ENCODE measurements around the gene CIDEA. TPM values are rescaled to one million over a fixed set of nuclear protein-coding genes. Genes with fewer than 3 reads are reported as not detected.

The CIDEA gene
- total and polyA plus RNA-seq, 2 donors (not counting 1 experiment from before 2014, with no cell fraction given) = not detected

DNA sequence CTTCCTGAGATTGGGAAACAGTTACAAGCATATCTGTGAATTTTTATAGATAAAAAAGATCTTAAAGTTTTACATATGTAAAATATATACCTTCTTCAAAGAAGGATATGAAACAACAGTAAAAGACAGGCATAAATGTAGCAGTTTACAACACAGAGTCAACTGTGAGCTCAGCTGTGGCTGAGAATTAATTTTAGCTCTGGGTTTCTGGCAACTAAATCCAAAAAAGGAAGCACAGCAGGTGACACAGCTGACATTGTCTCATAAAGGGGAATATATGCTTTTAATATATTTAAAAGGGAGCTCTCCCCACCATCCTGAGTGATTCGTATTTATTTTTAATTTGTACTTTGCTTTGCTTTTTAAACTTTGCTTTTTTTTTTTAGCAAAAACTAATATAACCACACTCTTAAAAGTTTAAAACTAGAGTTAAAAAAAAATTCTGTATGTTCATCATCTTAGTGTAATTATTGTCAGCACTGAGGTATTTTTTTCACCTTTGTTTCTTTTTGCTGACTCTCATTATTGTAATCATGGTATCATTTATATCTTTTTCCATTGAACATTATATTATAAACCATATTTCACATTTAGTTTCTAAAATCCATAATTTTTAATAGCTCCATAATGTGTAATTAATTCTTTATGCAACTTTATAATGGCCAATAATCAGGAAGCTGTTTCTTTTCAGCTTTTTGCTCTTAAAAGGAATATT lies 60.6 kb downstream of the CIDEA start:
- no peaks in the 10 kb centered on the region for H3K27me3 Mint-ChIP-seq
- H3K27ac Mint-ChIP-seq = no peak overlapping the region
- Histone ChIP-seq H3K4me1 (ENCODE audit: control insufficient read depth in 2 of 2, insufficient read depth in 2 of 2, low read length in 2 of 2) (peaks cover 55 to 60% of the 10 kb centered on the region in 2 donors), H4K20me1 (ENCODE audit: control insufficient read depth, insufficient read depth, low read length, poor library complexity, severe bottlenecking) (no peaks in the 10 kb centered on the region), H3K4me3 (ENCODE audit: control extremely low read depth in 1 of 5, extremely low read depth in 1 of 5, insufficient read depth in 1 of 5, low read depth in 2 of 5, low read length in 4 of 5) (peak overlapping the region in 2 of 5 experiments; percentile 9 to 47), H3K27ac (ENCODE audit: low read length in 2 of 2) (peak overlapping the region; percentile 82 to 84), H2AFZ (ENCODE audit: insufficient read depth, low read depth, low read length, poor library complexity, severe bottlenecking) (no peak overlapping the region), H3K79me2 (ENCODE audit: control insufficient read depth, insufficient read depth, low read length) (no peaks in the 10 kb centered on the region), H3K9me3 (ENCODE audit: control extremely low read depth in 1 of 3, control insufficient read depth in 2 of 3, insufficient read depth in 1 of 3, low read length in 2 of 3) (peaks cover 6 to 16% (median 11%) of the 10 kb centered on the region in 3 donors), H3K36me3 (replicated peaks in 1 of 2; ENCODE audit: control extremely low read depth in 1 of 2, control insufficient read depth in 1 of 2, extremely low read depth in 1 of 2, insufficient read depth in 2 of 2, low read length in 1 of 2) (peaks cover 3 to 6% of the 10 kb centered on the region in 2 experiments), H3K27me3 (replicated peaks in 1 of 4; ENCODE audit: control extremely low read depth in 1 of 4, control insufficient read depth in 3 of 4, insufficient read depth in 4 of 4, low read length in 3 of 4) (no peaks in the 10 kb centered on the region), H3K9ac (ENCODE audit: low read length) (peak overlapping the region; percentile 39), H3K4me2 (replicated peaks; ENCODE audit: low read depth, low read length, poor library complexity, severe bottlenecking) (peak overlapping the region; percentile 61)
- no peak for TF ChIP-seq EZH2 (IDR thresholded peaks at IDR 0.05; ENCODE audit: borderline replicate concordance, insufficient read depth, low read depth, low read length, poor library complexity, severe bottlenecking)
- TF ChIP-seq, protein P1, sequence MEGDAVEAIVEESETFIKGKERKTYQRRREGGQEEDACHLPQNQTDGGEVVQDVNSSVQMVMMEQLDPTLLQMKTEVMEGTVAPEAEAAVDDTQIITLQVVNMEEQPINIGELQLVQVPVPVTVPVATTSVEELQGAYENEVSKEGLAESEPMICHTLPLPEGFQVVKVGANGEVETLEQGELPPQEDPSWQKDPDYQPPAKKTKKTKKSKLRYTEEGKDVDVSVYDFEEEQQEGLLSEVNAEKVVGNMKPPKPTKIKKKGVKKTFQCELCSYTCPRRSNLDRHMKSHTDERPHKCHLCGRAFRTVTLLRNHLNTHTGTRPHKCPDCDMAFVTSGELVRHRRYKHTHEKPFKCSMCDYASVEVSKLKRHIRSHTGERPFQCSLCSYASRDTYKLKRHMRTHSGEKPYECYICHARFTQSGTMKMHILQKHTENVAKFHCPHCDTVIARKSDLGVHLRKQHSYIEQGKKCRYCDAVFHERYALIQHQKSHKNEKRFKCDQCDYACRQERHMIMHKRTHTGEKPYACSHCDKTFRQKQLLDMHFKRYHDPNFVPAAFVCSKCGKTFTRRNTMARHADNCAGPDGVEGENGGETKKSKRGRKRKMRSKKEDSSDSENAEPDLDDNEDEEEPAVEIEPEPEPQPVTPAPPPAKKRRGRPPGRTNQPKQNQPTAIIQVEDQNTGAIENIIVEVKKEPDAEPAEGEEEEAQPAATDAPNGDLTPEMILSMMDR (IDR thresholded peaks at IDR 0.05) = no peak
- peaks cover 58% of the 10 kb centered on the region for H3K4me1 Mint-ChIP-seq
- H3K4me3 Mint-ChIP-seq = peak overlapping the region; percentile 39
- CTCF ChIA-PET = interaction anchor here (1.0 to 1.7 kb wide), 2 partner anchors 12 to 13 kb away, joined by 5 to 7 read pairs; no protein-coding TSS in a partner anchor
- no CpG with 5 or more reads among the region's 1 CpG for WGBS (ENCODE audit: insufficient coverage)
- POLR2A ChIA-PET = no interaction called here
- DNase-seq = peak; percentile 35
- H3K9me3 Mint-ChIP-seq (ENCODE audit: insufficient read depth) = peaks cover 5% of the 10 kb centered on the region
- intact Hi-C loops (cut with micrococcal nuclease) = no loop called here
- ATAC-seq (ENCODE audit: low read depth) = no peak

DNA sequence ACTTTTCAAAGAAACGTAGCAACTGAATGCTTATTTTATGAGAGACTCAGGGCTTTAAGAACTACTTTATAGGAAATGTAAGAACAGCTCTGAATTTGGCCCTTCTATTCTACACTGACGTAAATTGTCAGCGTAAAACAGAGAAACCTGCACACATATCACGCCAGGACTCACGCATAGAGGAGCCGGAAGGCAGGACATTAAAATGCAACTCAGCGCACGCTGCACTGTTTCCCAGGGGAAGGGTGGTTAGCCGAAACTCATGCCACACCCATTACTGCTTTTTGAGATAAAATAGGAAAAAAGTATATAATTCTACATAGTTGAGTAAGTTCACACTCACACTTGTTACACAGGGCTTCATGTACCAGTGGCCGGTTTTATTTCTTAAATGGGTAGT lies 61.3 kb downstream of the CIDEA start:
- H3K4me2 ChIP-seq (replicated peaks; ENCODE audit: low read depth, low read length, poor library complexity, severe bottlenecking) = peak overlapping the region; percentile 61
- Mint-ChIP-seq H3K27me3 (no peaks in the 10 kb centered on the region), H3K9me3 (ENCODE audit: insufficient read depth) (peaks cover 5% of the 10 kb centered on the region), H3K27ac (peak overlapping the region; percentile 74), H3K4me3 (peak overlapping the region; percentile 75), H3K4me1 (peaks cover 58% of the 10 kb centered on the region)
- H3K27me3 ChIP-seq (replicated peaks in 1 of 4; ENCODE audit: control extremely low read depth in 1 of 4, control insufficient read depth in 3 of 4, insufficient read depth in 4 of 4, low read length in 3 of 4) = no peaks in the 10 kb centered on the region
- H3K4me3 ChIP-seq (ENCODE audit: control extremely low read depth in 1 of 5, extremely low read depth in 1 of 5, insufficient read depth in 1 of 5, low read depth in 2 of 5, low read length in 4 of 5) = peak overlapping the region in 3 of 5 experiments; percentile 8 to 47 (median 9)
- no peaks in the 10 kb centered on the region for H3K79me2 ChIP-seq (ENCODE audit: control insufficient read depth, insufficient read depth, low read length)
- peaks cover 6 to 15% (median 11%) of the 10 kb centered on the region in 3 donors for H3K9me3 ChIP-seq (ENCODE audit: control extremely low read depth in 1 of 3, control insufficient read depth in 2 of 3, insufficient read depth in 1 of 3, low read length in 2 of 3)
- intact Hi-C loops (cut with micrococcal nuclease) = no loop called here
- ChIA-PET POLR2A (no interaction called here), CTCF (no interaction called here)
- peak overlapping the region; percentile 25 for H2AFZ ChIP-seq (ENCODE audit: insufficient read depth, low read depth, low read length, poor library complexity, severe bottlenecking)
- WGBS (ENCODE audit: insufficient coverage) = 3% methylated on average over 5 of the region's 10 CpGs
- peaks cover 55 to 61% of the 10 kb centered on the region in 2 donors for H3K4me1 ChIP-seq (ENCODE audit: control insufficient read depth in 2 of 2, insufficient read depth in 2 of 2, low read length in 2 of 2)
- peaks cover 3 to 6% of the 10 kb centered on the region in 2 experiments for H3K36me3 ChIP-seq (replicated peaks in 1 of 2; ENCODE audit: control extremely low read depth in 1 of 2, control insufficient read depth in 1 of 2, extremely low read depth in 1 of 2, insufficient read depth in 2 of 2, low read length in 1 of 2)
- peak overlapping the region; percentile 39 for H3K9ac ChIP-seq (ENCODE audit: low read length)
- DNase-seq = peak; percentile 55
- H4K20me1 ChIP-seq (ENCODE audit: control insufficient read depth, insufficient read depth, low read length, poor library complexity, severe bottlenecking) = no peaks in the 10 kb centered on the region
- H3K27ac ChIP-seq (ENCODE audit: low read length in 2 of 2) = peak overlapping the region; percentile 82 to 84
- peak; percentile 71 for ATAC-seq (ENCODE audit: low read depth)
- TF ChIP-seq EZH2 (IDR thresholded peaks at IDR 0.05; ENCODE audit: borderline replicate concordance, insufficient read depth, low read depth, low read length, poor library complexity, severe bottlenecking) = no peak
- TF ChIP-seq, protein P1 (IDR thresholded peaks at IDR 0.05) = no peak

Data from B cell (primary cell).